Measurements from ENCODE around the gene ATP1B4.

ATP1B4 gene

DNA sequence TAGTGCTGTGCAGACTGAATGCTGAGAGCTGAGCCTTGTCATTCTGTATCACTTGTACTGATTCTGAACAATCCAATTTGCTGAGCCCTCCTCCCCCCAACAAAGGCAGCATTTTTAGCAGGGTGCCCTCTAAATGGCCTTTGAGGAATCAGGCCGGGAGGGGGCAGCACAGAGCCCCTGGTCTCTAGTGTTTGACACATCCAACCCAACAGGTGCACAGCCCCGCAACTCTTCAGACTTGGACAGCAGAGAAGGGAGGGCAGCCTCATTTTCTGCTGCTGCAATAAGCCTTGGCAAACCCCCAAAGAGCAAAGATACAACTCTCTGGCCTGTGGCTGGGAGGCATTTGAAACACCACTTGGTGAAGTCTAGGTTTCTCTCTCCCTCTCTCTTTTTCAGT, 3.4 kb downstream of the ATP1B4 start:
- Histone ChIP-seq H3K4me1 (ENCODE audit: control insufficient read depth in 2 of 2, insufficient read depth in 1 of 2, low read depth in 1 of 2, low read length in 2 of 2) (peaks cover 0 to 2% of the 10 kb centered on the region in 2 donors), H3K9ac (ENCODE audit: low read depth, low read length, poor library complexity) (no peak overlapping the region), H3K23ac (ENCODE audit: low read depth, low read length, poor library complexity) (no peak overlapping the region), H3K27ac (replicated peaks; ENCODE audit: low read length) (no peak overlapping the region), H3K79me1 (ENCODE audit: low read depth, low read length) (no peaks in the 10 kb centered on the region), H3K9me3 (replicated peaks in 1 of 2; ENCODE audit: control insufficient read depth in 2 of 2, insufficient read depth in 1 of 2, low read depth in 1 of 2, low read length in 2 of 2) (no peaks in the 10 kb centered on the region), H2AK5ac (ENCODE audit: low read depth, low read length) (no peak overlapping the region), H3K4me2 (ENCODE audit: insufficient read depth, low read length, poor library complexity, severe bottlenecking) (no peak overlapping the region), H2BK5ac (ENCODE audit: low read length) (no peak overlapping the region), H3K4ac (ENCODE audit: low read length) (no peak overlapping the region), H3K4me3 (ENCODE audit: low read length in 2 of 2) (no peak overlapping the region), H2BK15ac (ENCODE audit: low read length) (no peak overlapping the region), H3K36me3 (replicated peaks in 1 of 2; ENCODE audit: control insufficient read depth in 2 of 2, insufficient read depth in 2 of 2, low read length in 2 of 2) (no peaks in the 10 kb centered on the region), H2BK12ac (ENCODE audit: low read length) (no peak overlapping the region), H3K27me3 (ENCODE audit: control insufficient read depth in 3 of 3, insufficient read depth in 3 of 3, low read depth in 1 of 3, low read length in 3 of 3) (peaks cover 0 to 9% (median 0%) of the 10 kb centered on the region in 3 experiments), H3K14ac (ENCODE audit: low read length) (no peak overlapping the region), H3K18ac (ENCODE audit: low read length) (no peak overlapping the region), H4K8ac (ENCODE audit: low read depth, low read length) (no peak overlapping the region), H4K91ac (ENCODE audit: low read depth, low read length, poor library complexity) (no peak overlapping the region), H2AFZ (ENCODE audit: low read length) (no peak overlapping the region), H2BK120ac (ENCODE audit: low read depth, low read length) (no peak overlapping the region)
- DNase-seq (ENCODE audit: low spot score): peak; percentile 33
- WGBS, 2 donors (ENCODE audit: extremely low coverage in 2 of 2, insufficient read length in 2 of 2, insufficient replicate concordance in 1 of 2): no CpG with 5 or more reads among the region's 2 CpGs

DNA sequence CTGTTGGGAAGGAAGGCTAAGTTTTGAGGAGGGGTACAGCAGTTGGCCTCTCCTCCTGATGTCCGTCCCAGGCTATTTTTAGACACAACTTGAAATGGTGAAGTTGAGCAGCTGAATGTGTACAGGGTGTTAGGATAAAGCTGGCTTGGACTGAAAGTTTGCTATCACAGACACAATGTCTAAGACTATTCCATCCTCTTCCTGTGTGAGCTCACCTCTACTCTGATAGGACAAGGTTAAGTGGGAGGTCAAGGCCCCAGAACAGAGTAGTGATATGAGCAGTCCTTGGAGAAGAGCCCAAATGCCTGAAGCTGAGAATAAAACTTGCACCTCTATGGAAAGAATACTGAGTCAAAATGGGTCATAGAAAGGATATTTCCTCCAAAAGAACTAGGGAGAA, 4.1 kb downstream of the ATP1B4 start:
- Histone ChIP-seq H3K9me3 (replicated peaks in 1 of 2; ENCODE audit: control insufficient read depth in 2 of 2, insufficient read depth in 1 of 2, low read depth in 1 of 2, low read length in 2 of 2) (no peaks in the 10 kb centered on the region), H3K4me1 (ENCODE audit: control insufficient read depth in 2 of 2, insufficient read depth in 1 of 2, low read depth in 1 of 2, low read length in 2 of 2) (no peaks in the 10 kb centered on the region), H2BK5ac (ENCODE audit: low read length) (no peak overlapping the region), H2BK12ac (ENCODE audit: low read length) (no peak overlapping the region), H3K4ac (ENCODE audit: low read length) (no peak overlapping the region), H3K4me3 (ENCODE audit: low read length in 2 of 2) (no peak overlapping the region), H3K9ac (ENCODE audit: low read depth, low read length, poor library complexity) (no peak overlapping the region), H2AFZ (ENCODE audit: low read length) (no peak overlapping the region), H4K91ac (ENCODE audit: low read depth, low read length, poor library complexity) (no peak overlapping the region), H3K27ac (replicated peaks; ENCODE audit: low read length) (no peak overlapping the region), H3K14ac (ENCODE audit: low read length) (no peak overlapping the region), H3K4me2 (ENCODE audit: insufficient read depth, low read length, poor library complexity, severe bottlenecking) (no peak overlapping the region), H3K36me3 (replicated peaks in 1 of 2; ENCODE audit: control insufficient read depth in 2 of 2, insufficient read depth in 2 of 2, low read length in 2 of 2) (no peaks in the 10 kb centered on the region), H3K27me3 (ENCODE audit: control insufficient read depth in 3 of 3, insufficient read depth in 3 of 3, low read depth in 1 of 3, low read length in 3 of 3) (peaks cover 0 to 12% (median 0%) of the 10 kb centered on the region in 3 experiments), H2BK120ac (ENCODE audit: low read depth, low read length) (no peak overlapping the region), H3K23ac (ENCODE audit: low read depth, low read length, poor library complexity) (no peak overlapping the region), H3K18ac (ENCODE audit: low read length) (no peak overlapping the region), H4K8ac (ENCODE audit: low read depth, low read length) (no peak overlapping the region), H2AK5ac (ENCODE audit: low read depth, low read length) (no peak overlapping the region), H2BK15ac (ENCODE audit: low read length) (no peak overlapping the region), H3K79me1 (ENCODE audit: low read depth, low read length) (no peaks in the 10 kb centered on the region)
- WGBS, 2 donors (ENCODE audit: extremely low coverage in 2 of 2, insufficient read length in 2 of 2, insufficient replicate concordance in 1 of 2): no CpG with 5 or more reads among the region's 1 CpG
- no peak for DNase-seq (ENCODE audit: low spot score)

DNA sequence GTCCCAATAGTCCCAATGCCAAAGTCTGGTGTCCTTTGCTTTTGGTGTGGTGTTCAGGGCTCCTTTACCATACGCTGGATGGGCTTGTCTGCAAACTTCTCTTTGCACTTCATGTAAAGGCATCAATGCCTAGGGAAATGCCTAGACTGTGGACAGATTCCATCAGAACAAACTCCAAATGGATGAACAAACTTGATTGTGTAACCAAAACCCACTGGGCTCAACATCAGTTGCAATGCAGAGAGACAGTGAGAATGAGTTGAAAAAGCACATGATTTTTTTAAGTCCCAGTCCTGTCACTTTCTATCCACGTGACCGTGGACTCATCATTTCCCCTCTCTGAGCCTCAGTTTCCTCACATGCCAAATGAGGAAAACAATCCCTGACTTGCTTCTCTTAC, 4.9 kb downstream of the ATP1B4 start:
- WGBS, 2 donors (ENCODE audit: extremely low coverage in 2 of 2, insufficient read length in 2 of 2, insufficient replicate concordance in 1 of 2): no CpG with 5 or more reads among the region's 3 CpGs
- Histone ChIP-seq H3K4me2 (ENCODE audit: insufficient read depth, low read length, poor library complexity, severe bottlenecking) (no peak overlapping the region), H3K4me3 (ENCODE audit: low read length in 2 of 2) (no peak overlapping the region), H2AFZ (ENCODE audit: low read length) (no peak overlapping the region), H3K4me1 (ENCODE audit: control insufficient read depth in 2 of 2, insufficient read depth in 1 of 2, low read depth in 1 of 2, low read length in 2 of 2) (no peaks in the 10 kb centered on the region), H3K27me3 (ENCODE audit: control insufficient read depth in 3 of 3, insufficient read depth in 3 of 3, low read depth in 1 of 3, low read length in 3 of 3) (peaks cover 0 to 13% (median 0%) of the 10 kb centered on the region in 3 experiments), H4K8ac (ENCODE audit: low read depth, low read length) (no peak overlapping the region), H3K27ac (replicated peaks; ENCODE audit: low read length) (no peak overlapping the region), H3K23ac (ENCODE audit: low read depth, low read length, poor library complexity) (no peak overlapping the region), H3K36me3 (replicated peaks in 1 of 2; ENCODE audit: control insufficient read depth in 2 of 2, insufficient read depth in 2 of 2, low read length in 2 of 2) (no peaks in the 10 kb centered on the region), H3K9ac (ENCODE audit: low read depth, low read length, poor library complexity) (no peak overlapping the region), H3K18ac (ENCODE audit: low read length) (no peak overlapping the region), H2BK12ac (ENCODE audit: low read length) (no peak overlapping the region), H2AK5ac (ENCODE audit: low read depth, low read length) (no peak overlapping the region), H3K79me1 (ENCODE audit: low read depth, low read length) (no peaks in the 10 kb centered on the region), H2BK5ac (ENCODE audit: low read length) (no peak overlapping the region), H3K14ac (ENCODE audit: low read length) (no peak overlapping the region), H3K9me3 (replicated peaks in 1 of 2; ENCODE audit: control insufficient read depth in 2 of 2, insufficient read depth in 1 of 2, low read depth in 1 of 2, low read length in 2 of 2) (no peaks in the 10 kb centered on the region), H2BK120ac (ENCODE audit: low read depth, low read length) (no peak overlapping the region), H4K91ac (ENCODE audit: low read depth, low read length, poor library complexity) (no peak overlapping the region), H2BK15ac (ENCODE audit: low read length) (no peak overlapping the region), H3K4ac (ENCODE audit: low read length) (no peak overlapping the region)
- DNase-seq (ENCODE audit: low spot score): no peak

DNA sequence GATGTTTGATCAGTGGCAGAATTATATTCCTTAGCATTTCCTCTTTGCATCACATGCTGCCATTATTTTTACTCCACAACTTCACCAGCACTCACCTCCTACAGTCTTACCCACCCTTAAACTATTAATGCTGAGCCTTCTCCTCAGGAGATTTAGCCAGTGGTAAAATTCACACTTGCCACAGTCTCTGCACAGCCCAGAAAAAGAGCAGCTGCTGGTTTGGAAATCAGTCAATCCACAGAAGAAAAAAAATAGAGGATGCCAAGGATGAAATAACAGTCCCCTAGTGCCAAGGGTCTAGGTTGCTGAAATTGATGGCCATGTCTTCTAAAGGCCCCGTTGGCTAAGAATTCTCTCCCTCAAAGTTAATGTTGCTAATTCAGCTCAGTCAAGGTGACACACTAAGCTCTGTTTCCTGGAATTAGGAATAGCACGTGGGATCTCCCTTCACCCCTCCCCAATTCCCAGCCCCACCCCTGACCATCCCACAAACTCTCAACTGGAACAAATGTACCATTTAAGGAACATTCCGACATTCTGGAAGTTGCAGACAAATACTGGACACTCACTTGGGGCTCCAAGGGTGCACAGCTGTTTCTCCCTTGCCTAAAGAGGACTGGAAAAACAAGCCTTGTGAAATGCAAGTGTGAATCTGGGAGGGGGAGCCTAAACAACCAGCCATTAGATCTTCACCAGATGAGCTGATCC, 5.7 kb downstream of the ATP1B4 start:
- H3K4ac ChIP-seq (ENCODE audit: low read length): no peak overlapping the region
- no peak overlapping the region for H3K9ac ChIP-seq (ENCODE audit: low read depth, low read length, poor library complexity)
- H3K4me2 ChIP-seq (ENCODE audit: insufficient read depth, low read length, poor library complexity, severe bottlenecking): no peak overlapping the region
- no peak overlapping the region for H3K27ac ChIP-seq (replicated peaks; ENCODE audit: low read length)
- no peak overlapping the region for H3K18ac ChIP-seq (ENCODE audit: low read length)
- no peak overlapping the region for H2BK12ac ChIP-seq (ENCODE audit: low read length)
- no peaks in the 10 kb centered on the region for H3K79me1 ChIP-seq (ENCODE audit: low read depth, low read length)
- H4K91ac ChIP-seq (ENCODE audit: low read depth, low read length, poor library complexity): no peak overlapping the region
- no peak overlapping the region for H2BK5ac ChIP-seq (ENCODE audit: low read length)
- no peak overlapping the region for H2AFZ ChIP-seq (ENCODE audit: low read length)
- no peaks in the 10 kb centered on the region for H3K9me3 ChIP-seq (replicated peaks in 1 of 2; ENCODE audit: control insufficient read depth in 2 of 2, insufficient read depth in 1 of 2, low read depth in 1 of 2, low read length in 2 of 2)
- no peak overlapping the region for H3K23ac ChIP-seq (ENCODE audit: low read depth, low read length, poor library complexity)
- no peak overlapping the region for H2BK15ac ChIP-seq (ENCODE audit: low read length)
- peaks cover 0 to 20% (median 0%) of the 10 kb centered on the region in 3 experiments for H3K27me3 ChIP-seq (ENCODE audit: control insufficient read depth in 3 of 3, insufficient read depth in 3 of 3, low read depth in 1 of 3, low read length in 3 of 3)
- H3K4me1 ChIP-seq (ENCODE audit: control insufficient read depth in 2 of 2, insufficient read depth in 1 of 2, low read depth in 1 of 2, low read length in 2 of 2): no peaks in the 10 kb centered on the region
- H3K36me3 ChIP-seq (replicated peaks in 1 of 2; ENCODE audit: control insufficient read depth in 2 of 2, insufficient read depth in 2 of 2, low read length in 2 of 2): no peaks in the 10 kb centered on the region
- H3K4me3 ChIP-seq (ENCODE audit: low read length in 2 of 2): no peak overlapping the region
- no peak overlapping the region for H2AK5ac ChIP-seq (ENCODE audit: low read depth, low read length)
- no peak for DNase-seq (ENCODE audit: low spot score)
- H3K14ac ChIP-seq (ENCODE audit: low read length): no peak overlapping the region
- WGBS, 2 donors (ENCODE audit: extremely low coverage in 2 of 2, insufficient read length in 2 of 2, insufficient replicate concordance in 1 of 2): no CpG with 5 or more reads among the region's 3 CpGs
- H2BK120ac ChIP-seq (ENCODE audit: low read depth, low read length): no peak overlapping the region
- H4K8ac ChIP-seq (ENCODE audit: low read depth, low read length): no peak overlapping the region
